ENCODE measurements around the gene MUC2. TPM values are rescaled to one million over a fixed set of nuclear protein-coding genes. Genes with fewer than 3 reads are reported as not detected.

Gene MUC2
- total RNA-seq, 1 experiment from 2014 or later, result not detected

DNA sequence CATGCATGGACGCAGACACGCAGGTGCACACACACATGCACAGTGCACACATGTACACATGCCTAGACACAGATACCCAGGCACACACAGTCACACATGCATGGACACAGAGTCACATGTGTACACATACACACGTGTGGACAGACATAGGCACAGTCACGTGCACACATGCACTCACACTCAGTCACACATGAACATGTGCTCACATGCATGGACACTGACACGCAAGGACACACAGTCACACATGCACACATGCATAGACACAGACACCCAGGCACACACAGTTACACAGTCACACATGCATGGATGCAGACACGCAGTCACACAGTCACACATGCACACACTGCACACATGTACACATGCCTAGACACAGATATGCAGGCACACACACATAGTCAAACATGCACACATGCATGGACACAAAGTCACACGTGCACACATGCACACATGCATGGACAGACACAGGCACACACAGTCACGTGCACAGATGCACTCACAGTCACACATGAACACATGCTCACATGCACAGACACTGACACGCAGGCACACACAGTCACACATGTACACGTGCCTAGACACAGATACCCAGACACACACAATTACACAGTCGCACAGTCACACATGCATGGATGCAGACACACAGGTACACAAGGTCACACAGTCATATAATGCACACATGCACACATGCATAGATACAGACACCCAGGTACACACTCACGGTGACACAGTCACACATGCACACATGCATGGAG is 16.8 kb downstream of the MUC2 start:
- no peak for DNase-seq
- Histone ChIP-seq H3K27me3 (ENCODE audit: control insufficient read depth, insufficient read depth, low read length) (no peaks in the 10 kb centered on the region), H3K4me3 (ENCODE audit: insufficient read depth, low read depth, low read length) (no peak overlapping the region)

DNA sequence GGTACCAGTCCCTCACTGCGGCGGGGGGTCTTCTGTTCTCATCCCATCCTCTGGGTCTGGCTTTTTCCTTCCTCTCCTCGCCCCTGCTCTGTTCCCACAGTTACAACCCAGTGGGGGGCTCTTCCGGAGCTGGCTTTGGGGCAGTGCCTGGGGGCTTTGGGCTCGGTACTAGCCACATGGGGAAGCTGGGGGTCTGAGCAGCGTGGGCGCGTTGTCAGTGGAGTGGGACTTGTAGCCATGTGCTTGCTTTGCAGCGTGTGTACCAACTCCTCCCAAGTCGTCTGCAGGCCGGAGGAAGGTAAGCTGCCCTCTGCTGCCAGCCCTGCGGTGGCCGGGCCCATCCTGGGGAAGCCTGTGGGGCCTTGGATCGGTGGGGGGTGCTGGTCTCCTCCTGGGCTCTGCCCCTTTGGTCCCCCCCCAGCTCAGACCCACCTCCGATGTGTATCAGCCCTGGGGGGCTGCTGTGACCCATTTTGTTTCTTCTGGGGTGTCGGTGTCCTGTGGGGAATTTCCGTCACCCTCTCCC is 17.5 kb downstream of the MUC2 start:
- no peak for DNase-seq
- Histone ChIP-seq H3K27me3 (ENCODE audit: control insufficient read depth, insufficient read depth, low read length) (no peaks in the 10 kb centered on the region), H3K36me3 (replicated peaks; ENCODE audit: control insufficient read depth, insufficient read depth, low read length) (no peaks in the 10 kb centered on the region), H3K4me3 (ENCODE audit: insufficient read depth, low read depth, low read length) (no peak overlapping the region)

More for the DNA sequence above, 16.8 kb downstream of the MUC2 start:
- no peaks in the 10 kb centered on the region for H3K36me3 ChIP-seq (replicated peaks; ENCODE audit: control insufficient read depth, insufficient read depth, low read length)

DNA sequence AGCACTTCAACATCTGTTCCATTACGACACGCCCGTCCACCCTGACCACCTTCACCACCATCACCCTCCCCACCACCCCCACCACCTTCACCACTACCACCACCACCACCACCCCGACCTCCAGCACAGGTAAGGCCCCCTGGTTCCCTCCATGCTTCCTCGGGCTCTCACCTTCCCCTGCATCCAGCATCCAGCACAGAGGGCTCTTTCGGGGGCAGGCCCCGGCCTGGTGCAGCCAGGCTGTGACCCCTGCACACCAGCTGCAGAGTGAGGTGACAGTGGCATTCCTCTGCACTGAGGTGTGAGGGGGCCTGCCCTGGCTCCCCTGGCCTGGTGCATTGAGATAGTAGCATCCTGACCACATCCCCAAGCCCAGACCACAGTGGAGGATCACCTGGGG is 18.2 kb downstream of the MUC2 start:
- no peak overlapping the region for H3K4me3 ChIP-seq (ENCODE audit: insufficient read depth, low read depth, low read length)
- H3K36me3 ChIP-seq (replicated peaks; ENCODE audit: control insufficient read depth, insufficient read depth, low read length), result no peaks in the 10 kb centered on the region
- no peaks in the 10 kb centered on the region for H3K27me3 ChIP-seq (ENCODE audit: control insufficient read depth, insufficient read depth, low read length)
- DNase-seq, result no peak

DNA sequence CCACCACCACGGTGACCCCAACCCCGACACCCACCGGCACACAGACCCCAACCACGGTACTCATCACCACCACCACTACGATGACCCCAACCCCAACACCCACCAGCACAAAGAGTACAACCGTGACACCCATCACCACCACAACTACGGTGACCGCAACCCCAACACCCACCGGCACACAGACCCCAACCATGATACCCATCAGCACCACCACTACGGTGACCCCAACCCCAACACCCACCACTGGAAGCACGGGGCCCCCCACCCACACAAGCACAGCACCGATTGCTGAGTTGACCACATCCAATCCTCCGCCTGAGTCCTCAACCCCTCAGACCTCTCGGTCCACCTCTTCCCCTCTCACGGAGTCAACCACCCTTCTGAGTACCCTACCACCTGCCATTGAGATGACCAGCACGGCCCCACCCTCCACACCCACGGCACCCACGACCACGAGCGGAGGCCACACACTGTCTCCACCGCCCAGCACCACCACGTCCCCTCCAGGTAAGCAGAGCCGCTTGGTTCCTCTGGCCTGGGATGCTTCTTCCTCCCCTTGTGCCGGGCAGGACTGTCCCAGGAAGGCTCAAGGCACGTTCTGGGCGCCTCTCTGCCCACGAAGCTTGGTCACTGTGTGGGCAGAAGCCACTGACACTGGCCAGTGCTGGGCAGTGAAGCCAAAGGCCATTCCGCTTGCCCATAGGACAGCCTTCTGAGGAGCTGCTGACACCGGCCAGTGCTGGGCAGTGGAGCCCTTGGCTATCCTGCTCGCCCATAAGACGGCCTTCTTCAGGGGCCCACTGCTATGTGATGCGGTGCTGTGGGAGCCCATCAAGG is 25.1 kb downstream of the MUC2 start:
- H3K4me3 ChIP-seq (ENCODE audit: insufficient read depth, low read depth, low read length), result no peak overlapping the region
- DNase-seq, result no peak
- no peaks in the 10 kb centered on the region for H3K27me3 ChIP-seq (ENCODE audit: control insufficient read depth, insufficient read depth, low read length)
- H3K36me3 ChIP-seq (replicated peaks; ENCODE audit: control insufficient read depth, insufficient read depth, low read length), result no peaks in the 10 kb centered on the region

DNA sequence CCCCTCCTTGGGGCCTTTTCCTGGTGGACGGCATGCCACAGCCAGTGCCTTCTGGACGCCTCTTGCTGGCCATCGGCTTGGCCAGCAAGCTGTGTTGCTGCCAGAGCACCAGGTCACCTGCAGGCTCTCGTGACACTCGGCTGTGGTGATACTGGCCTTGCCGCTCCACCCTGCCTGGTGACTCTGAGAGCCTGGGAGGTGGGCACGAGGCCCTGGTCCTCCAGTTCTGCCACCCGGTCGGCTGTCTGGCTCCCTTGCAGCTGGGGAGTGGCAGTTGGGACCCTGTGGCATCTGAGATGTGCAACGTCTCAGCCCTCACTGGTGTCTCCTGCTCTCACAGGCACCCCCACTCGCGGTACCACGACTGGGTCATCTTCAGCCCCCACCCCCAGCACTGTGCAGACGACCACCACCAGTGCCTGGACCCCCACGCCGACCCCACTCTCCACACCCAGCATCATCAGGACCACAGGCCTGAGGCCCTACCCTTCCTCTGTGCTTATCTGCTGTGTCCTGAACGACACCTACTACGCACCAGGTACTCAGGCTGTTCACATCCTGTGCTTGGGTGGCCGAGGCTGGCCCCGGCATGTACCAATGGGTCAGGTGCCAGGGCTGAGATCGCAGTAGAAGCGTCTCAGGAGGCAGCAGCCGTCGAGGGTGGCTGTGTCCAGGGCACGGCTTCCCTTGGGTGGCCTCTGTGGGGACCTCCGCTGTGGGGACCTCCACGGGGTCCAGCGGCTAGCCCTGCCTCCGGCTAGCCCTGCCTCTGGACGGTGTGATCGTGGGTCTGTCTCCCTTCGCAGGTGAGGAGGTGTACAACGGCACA is 26.0 kb downstream of the MUC2 start:
- Histone ChIP-seq H3K27me3 (ENCODE audit: control insufficient read depth, insufficient read depth, low read length) (no peaks in the 10 kb centered on the region), H3K4me3 (ENCODE audit: insufficient read depth, low read depth, low read length) (no peak overlapping the region), H3K36me3 (replicated peaks; ENCODE audit: control insufficient read depth, insufficient read depth, low read length) (no peaks in the 10 kb centered on the region)
- DNase-seq, result no peak

DNA sequence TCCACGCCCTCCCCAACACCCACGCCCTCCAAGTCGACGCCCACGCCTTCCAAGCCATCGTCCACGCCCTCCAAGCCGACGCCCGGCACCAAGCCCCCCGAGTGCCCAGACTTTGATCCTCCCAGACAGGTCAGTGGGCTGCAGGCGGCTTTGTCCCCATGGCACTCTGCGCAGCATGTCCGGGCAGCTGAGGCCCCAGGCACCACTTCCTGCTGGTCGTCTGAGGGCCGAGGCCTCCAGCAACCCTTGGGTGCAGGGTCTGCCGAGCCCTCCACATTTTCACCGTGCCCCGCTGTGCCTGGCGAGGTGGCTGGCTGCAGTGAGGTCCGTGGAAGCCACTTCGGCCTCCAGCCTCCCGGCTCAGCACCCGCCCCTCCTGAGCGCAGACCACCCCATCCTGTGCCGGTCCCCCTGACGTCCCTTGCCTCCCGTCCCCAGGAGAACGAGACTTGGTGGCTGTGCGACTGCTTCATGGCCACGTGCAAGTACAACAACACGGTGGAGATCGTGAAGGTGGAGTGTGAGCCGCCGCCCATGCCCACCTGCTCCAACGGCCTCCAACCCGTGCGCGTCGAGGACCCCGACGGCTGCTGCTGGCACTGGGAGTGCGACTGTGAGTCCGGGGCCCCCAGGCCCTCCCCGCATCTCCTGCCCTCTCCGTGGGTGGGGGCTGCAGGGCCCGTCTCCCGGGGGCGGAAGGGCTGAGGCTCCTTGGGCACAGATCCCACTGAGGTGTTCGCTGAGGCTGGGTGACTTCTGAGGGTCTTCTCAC is 26.8 kb downstream of the MUC2 start:
- no peak for DNase-seq
- Histone ChIP-seq H3K36me3 (replicated peaks; ENCODE audit: control insufficient read depth, insufficient read depth, low read length) (no peaks in the 10 kb centered on the region), H3K4me3 (ENCODE audit: insufficient read depth, low read depth, low read length) (no peak overlapping the region), H3K27me3 (ENCODE audit: control insufficient read depth, insufficient read depth, low read length) (no peaks in the 10 kb centered on the region)

DNA sequence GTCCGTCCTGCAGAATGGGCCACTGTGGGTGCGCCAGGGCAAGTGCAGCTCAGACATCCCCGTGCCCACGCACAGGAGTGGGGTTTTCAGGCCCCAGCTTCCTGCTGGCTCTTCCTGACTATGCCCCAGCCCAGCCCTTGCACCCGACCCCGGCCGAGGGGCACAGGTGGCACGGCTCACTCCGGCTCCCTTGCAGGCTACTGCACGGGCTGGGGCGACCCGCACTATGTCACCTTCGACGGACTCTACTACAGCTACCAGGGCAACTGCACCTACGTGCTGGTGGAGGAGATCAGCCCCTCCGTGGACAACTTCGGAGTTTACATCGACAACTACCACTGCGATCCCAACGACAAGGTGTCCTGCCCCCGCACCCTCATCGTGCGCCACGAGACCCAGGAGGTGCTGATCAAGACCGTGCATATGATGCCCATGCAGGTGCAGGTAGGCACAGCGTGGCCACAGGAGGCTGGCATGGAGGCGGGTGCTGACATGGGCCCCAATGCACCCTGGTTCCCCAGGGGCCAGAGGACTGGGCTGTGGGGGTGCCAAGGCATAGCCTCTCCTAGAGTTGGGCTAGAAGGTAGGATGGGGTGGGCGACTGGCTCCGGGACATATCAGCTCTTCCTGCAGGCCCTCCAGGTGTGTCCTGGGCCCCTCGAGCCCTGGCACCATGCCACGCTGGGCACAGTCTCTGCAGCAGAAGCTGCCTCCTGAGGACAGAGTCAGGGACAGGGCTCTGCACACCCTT is 27.7 kb downstream of the MUC2 start:
- Histone ChIP-seq H3K4me3 (ENCODE audit: insufficient read depth, low read depth, low read length) (no peak overlapping the region), H3K36me3 (replicated peaks; ENCODE audit: control insufficient read depth, insufficient read depth, low read length) (no peaks in the 10 kb centered on the region), H3K27me3 (ENCODE audit: control insufficient read depth, insufficient read depth, low read length) (no peaks in the 10 kb centered on the region)
- DNase-seq, result no peak

DNA sequence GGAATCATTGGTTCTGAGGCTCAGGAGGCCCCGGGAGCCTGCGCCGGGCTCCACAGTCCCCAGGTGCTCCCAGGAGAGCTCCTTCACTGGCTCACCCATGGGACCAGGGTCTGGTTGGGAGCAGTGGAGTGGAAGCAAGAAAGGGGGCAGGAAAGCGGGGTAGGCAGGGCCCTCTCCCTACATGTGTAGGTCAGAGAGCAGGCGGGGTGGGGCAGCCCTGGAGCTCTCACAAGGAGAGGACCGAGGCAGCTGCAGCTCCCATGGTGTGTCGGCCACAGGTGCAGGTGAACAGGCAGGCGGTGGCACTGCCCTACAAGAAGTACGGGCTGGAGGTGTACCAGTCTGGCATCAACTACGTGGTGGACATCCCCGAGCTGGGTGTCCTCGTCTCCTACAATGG is 28.3 kb downstream of the MUC2 start:
- Histone ChIP-seq H3K27me3 (ENCODE audit: control insufficient read depth, insufficient read depth, low read length) (no peaks in the 10 kb centered on the region), H3K4me3 (ENCODE audit: insufficient read depth, low read depth, low read length) (no peak overlapping the region), H3K36me3 (replicated peaks; ENCODE audit: control insufficient read depth, insufficient read depth, low read length) (no peaks in the 10 kb centered on the region)
- DNase-seq, result no peak

DNA sequence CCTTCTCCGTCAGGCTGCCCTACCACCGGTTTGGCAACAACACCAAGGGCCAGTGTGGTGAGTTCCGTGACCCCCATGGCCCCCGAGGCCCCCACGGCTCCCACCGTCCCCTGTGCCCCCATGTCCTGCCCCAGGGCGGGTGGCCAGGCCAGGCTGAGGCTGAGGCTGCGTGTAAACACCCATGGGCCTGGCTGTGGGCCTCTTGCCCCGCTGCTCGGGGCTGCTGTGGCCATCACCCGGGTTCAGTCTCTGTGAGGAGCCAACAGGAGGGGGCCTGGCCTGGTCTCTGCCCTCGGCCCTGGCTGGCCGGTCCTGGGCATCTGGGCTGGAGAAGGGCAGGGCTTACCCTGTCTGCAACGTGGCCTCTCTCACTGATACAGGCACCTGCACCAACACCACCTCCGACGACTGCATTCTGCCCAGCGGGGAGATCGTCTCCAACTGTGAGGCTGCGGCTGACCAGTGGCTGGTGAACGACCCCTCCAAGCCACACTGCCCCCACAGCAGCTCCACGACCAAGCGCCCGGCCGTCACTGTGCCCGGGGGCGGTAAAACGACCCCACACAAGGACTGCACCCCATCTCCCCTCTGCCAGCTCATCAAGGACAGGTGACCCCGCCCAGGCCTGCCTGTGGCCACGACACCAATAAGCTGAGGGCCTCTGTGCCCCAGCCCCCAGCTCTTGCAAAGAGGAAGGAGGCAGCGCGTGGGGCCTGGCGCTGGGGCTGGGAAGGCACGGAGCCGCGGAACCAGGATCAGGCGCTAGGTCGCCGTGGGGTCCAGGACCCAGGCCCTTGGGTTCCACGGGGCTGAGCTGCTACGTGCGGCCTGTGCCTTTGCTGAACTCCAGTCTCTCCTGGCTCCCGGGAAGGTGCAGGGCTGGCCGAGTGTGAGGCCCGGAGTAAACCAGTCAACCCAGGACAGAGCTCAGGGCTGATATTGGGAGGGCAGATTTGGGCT is 29.0 kb downstream of the MUC2 start:
- no peak for DNase-seq
- no peak overlapping the region for H3K4me3 ChIP-seq (ENCODE audit: insufficient read depth, low read depth, low read length)
- no peaks in the 10 kb centered on the region for H3K27me3 ChIP-seq (ENCODE audit: control insufficient read depth, insufficient read depth, low read length)
- H3K36me3 ChIP-seq (replicated peaks; ENCODE audit: control insufficient read depth, insufficient read depth, low read length), result no peaks in the 10 kb centered on the region

DNA sequence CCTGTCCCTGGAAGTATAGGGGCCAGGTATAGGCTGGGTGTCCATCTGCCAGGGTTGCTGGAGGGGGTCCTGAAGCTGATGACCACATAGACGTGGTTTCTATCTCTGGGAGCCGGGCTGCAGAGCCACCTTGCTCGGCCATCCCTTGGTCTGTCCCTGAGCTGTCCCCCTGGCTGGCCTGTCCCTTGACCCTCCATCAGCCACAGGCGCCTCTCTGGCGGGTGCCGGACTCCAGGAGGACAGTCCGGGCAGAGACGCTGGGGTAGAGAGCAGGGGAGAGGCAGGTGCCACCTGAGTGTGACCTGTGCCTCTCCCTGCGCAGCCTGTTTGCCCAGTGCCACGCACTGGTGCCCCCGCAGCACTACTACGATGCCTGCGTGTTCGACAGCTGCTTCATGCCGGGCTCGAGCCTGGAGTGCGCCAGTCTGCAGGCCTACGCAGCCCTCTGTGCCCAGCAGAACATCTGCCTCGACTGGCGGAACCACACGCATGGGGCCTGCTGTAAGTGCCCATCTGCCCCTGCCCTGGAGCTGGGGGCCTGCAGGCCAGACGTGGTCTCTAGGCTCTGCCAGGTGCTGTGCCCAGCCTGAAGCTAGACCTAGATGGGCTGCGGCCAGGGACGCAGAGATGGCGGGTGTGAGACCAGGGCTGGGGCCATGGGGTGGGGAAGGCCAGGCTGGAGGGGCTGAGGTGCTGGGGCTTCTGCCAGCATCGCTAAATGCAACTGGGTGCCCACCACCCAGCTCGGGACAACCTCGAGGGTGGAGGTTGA is 29.9 kb downstream of the MUC2 start:
- Histone ChIP-seq H3K4me3 (ENCODE audit: insufficient read depth, low read depth, low read length) (no peak overlapping the region), H3K36me3 (replicated peaks; ENCODE audit: control insufficient read depth, insufficient read depth, low read length) (no peaks in the 10 kb centered on the region), H3K27me3 (ENCODE audit: control insufficient read depth, insufficient read depth, low read length) (no peaks in the 10 kb centered on the region)
- DNase-seq, result no peak

DNA sequence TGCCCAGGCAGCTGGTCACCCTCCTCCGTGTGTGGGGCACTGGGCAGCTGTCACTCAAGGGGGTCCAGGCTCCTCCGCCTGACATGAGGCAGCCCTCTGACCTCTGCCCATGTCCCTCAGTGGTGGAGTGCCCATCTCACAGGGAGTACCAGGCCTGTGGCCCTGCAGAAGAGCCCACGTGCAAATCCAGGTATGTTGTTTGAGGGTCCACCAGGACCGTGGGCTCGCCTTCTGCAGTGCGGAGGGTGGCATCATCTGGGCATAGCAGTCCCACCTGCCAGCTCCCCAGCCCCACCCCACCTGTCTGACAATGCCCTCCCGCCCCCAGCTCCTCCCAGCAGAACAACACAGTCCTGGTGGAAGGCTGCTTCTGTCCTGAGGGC is 30.5 kb downstream of the MUC2 start:
- Histone ChIP-seq H3K4me3 (ENCODE audit: insufficient read depth, low read depth, low read length) (no peak overlapping the region), H3K27me3 (ENCODE audit: control insufficient read depth, insufficient read depth, low read length) (no peaks in the 10 kb centered on the region), H3K36me3 (replicated peaks; ENCODE audit: control insufficient read depth, insufficient read depth, low read length) (no peaks in the 10 kb centered on the region)
- DNase-seq, result no peak

DNA sequence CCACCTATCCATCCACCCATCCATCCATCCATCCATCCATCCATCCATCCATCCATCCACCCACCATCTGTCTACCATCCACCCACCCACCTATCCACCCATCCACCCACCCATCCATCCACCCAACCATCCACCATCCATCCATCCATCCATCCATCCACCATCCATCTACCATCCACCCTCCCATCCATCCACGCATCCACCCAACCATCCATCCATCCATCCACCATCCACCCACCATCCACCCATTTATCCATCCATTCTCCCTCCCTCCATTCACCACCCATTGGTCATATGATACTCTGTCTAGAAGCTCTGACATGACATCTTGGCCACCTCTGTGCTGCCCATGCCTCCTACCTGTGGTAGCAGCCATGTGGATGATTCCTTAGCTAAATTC is 31.7 kb downstream of the MUC2 start:
- no peak for DNase-seq
- Histone ChIP-seq H3K4me3 (ENCODE audit: insufficient read depth, low read depth, low read length) (no peak overlapping the region), H3K36me3 (replicated peaks; ENCODE audit: control insufficient read depth, insufficient read depth, low read length) (no peaks in the 10 kb centered on the region), H3K27me3 (ENCODE audit: control insufficient read depth, insufficient read depth, low read length) (no peaks in the 10 kb centered on the region)

Measured in H7 (cell line).